Stomach (tissue), 4 donors: Measurements from ENCODE around the gene SACM1L.

Experiments
- CTCF ChIP-seq, 7 experiments: fragments of 450-650 bp in 4 of 7; fragments of 200-600 bp in 3 of 7; sonication (generic) in 3 of 7; IDR thresholded peaks; one replicate each; pipeline ENCODE4 v1.5.1; 2016 to 2019; ENCODE audit warnings: antibody characterized with exemption in 7 of 7, control low read depth in 2 of 7, mild to moderate bottlenecking in 1 of 7
- EP300 ChIP-seq: sonication (generic); formaldehyde crosslinking; IDR thresholded peaks from one replicate; pipeline ENCODE4 v1.6.1; 2017; ENCODE audit warnings: antibody characterized with exemption
- POLR2A ChIP-seq, 4 donors: fragments of 450-650 bp; IDR thresholded peaks; one replicate each; pipeline ENCODE4 v1.6.1; 2016; ENCODE audit warnings: antibody characterized with exemption in 4 of 4, control low read depth in 2 of 4, mild to moderate bottlenecking in 1 of 4, moderate library complexity in 1 of 4
- POLR2AphosphoS5 ChIP-seq, 3 donors: sonication (generic); formaldehyde crosslinking; IDR thresholded peaks; one replicate each; pipeline ENCODE4 v1.6.1; 2016; ENCODE audit warnings: antibody characterized with exemption in 3 of 3

DNA sequence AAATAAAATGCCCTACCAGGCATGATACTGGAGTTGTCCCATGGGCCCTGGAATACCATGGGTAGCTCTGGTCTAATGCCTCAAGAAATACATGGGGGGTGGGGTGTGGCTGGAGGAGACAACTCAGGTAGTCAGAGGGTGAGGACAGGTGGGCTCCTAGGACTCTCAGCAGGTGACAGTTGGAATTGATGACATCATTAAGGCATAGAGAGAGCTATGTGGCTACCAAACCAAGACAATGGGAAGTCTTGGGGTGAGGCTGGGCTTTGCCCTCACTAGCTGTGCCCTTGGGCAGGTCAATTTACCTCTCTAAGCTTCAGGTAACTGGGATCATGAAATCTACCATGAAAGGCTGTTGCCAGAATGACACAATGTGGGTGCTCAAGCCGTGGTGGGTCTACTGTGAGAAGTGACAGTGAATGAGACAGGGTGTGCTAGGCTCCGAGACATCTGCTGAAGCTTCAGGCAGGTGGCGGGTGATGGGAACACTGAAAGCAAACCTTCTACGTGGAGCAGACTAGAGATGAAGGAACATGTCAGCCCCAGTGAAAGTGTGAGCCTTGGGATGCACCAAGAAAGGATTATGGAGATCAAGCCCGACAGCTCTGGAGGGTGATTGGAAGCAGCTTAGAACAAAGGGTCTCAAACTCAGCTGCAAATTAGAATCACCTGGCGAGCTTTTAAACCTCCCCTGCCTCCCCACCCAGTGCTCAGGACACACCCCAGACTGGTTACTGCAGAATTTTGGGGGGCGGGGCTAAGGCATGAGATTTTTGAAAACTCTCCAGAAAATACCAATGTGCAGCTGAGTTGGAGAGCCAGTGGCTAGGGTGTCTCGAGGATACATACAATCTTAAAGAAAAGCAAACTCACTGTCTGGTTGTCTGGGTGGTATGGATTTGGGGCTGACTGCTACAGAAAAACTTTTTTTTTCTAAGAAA is 85.7 kb downstream of the SACM1L start:
- TF ChIP-seq CTCF (IDR thresholded peaks at IDR 0.05), result no peak
- no peak for TF ChIP-seq EP300
- no peak for TF ChIP-seq POLR2A (IDR thresholded peaks at IDR 0.05)
- TF ChIP-seq POLR2AphosphoS5 (IDR thresholded peaks at IDR 0.05), result no peak
